Measurements from ENCODE around the gene ATP9B.

DNA sequence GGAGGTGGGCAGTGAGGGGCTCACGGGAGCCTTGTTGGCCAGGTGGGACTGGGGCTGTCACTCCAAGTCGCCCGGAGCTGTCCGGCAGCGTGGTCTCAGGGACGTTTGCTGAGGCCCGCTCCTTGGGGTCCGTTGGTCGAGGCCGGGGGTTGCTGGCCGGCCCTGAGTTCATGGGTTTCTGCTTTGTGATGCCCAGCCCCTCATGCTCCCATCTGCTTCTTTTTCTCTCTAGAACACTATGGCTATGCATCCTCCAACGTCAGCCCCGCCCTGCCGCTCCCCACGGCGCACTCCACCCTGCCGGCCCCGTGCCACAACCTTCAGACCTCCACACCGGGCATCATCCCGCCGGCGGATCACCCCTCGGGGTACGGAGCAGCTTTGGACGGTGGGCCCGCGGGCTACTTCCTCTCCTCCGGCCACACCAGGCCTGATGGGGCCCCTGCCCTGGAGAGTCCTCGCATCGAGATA is 341.0 kb downstream of the ATP9B start:
- TF ChIP-seq, protein P1, sequence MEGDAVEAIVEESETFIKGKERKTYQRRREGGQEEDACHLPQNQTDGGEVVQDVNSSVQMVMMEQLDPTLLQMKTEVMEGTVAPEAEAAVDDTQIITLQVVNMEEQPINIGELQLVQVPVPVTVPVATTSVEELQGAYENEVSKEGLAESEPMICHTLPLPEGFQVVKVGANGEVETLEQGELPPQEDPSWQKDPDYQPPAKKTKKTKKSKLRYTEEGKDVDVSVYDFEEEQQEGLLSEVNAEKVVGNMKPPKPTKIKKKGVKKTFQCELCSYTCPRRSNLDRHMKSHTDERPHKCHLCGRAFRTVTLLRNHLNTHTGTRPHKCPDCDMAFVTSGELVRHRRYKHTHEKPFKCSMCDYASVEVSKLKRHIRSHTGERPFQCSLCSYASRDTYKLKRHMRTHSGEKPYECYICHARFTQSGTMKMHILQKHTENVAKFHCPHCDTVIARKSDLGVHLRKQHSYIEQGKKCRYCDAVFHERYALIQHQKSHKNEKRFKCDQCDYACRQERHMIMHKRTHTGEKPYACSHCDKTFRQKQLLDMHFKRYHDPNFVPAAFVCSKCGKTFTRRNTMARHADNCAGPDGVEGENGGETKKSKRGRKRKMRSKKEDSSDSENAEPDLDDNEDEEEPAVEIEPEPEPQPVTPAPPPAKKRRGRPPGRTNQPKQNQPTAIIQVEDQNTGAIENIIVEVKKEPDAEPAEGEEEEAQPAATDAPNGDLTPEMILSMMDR (conservative IDR thresholded peaks at IDR 0.05 in 1 of 2, IDR thresholded peaks at IDR 0.05 in 1 of 2; ENCODE audit: extremely low read depth in 1 of 2, insufficient read depth in 1 of 2, low read depth in 1 of 2, low read length in 2 of 2) = no peak
- TF ChIP-seq EZH2 (IDR thresholded peaks at IDR 0.05; ENCODE audit: borderline replicate concordance, low read length) = no peak
